Measurements from ENCODE around the gene TMEM97.

DNA sequence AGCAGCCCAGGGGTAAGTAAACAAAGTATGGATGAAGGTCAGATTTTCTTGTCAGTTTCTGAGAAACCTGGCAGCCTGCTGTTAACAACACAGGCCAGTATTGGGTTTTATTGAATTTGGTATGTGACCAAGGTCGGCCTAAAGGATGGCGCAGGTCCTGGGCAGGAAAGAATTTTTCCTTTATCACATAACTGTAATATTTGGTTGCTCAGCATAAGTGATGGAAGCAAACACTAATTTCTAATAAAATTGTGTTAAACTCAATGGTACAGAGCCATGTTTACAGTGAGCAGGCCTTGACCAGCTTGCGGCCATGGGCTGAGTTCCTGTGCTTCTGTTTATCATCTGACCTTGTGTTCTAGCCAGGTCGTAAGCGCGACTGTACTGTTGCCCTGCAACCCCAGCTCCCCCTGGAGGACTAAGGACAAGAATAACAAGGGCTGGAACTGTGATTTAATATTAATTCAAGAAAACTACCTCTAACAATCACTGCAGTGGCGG lies 27.8 kb downstream of the TMEM97 start:
- TF ChIP-seq POLR2AphosphoS5 (IDR thresholded peaks at IDR 0.05; ENCODE audit: low read depth) (no peak), EZH2 (IDR thresholded peaks at IDR 0.05; ENCODE audit: low read depth, unreplicated experiment) (no peak), EZH2phosphoT487 (IDR thresholded peaks at IDR 0.05; ENCODE audit: unreplicated experiment) (no peak)
- TF ChIP-seq, protein P1, sequence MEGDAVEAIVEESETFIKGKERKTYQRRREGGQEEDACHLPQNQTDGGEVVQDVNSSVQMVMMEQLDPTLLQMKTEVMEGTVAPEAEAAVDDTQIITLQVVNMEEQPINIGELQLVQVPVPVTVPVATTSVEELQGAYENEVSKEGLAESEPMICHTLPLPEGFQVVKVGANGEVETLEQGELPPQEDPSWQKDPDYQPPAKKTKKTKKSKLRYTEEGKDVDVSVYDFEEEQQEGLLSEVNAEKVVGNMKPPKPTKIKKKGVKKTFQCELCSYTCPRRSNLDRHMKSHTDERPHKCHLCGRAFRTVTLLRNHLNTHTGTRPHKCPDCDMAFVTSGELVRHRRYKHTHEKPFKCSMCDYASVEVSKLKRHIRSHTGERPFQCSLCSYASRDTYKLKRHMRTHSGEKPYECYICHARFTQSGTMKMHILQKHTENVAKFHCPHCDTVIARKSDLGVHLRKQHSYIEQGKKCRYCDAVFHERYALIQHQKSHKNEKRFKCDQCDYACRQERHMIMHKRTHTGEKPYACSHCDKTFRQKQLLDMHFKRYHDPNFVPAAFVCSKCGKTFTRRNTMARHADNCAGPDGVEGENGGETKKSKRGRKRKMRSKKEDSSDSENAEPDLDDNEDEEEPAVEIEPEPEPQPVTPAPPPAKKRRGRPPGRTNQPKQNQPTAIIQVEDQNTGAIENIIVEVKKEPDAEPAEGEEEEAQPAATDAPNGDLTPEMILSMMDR (conservative IDR thresholded peaks at IDR 0.05; ENCODE audit: low read depth in 2 of 2), result peak; percentile 43 to 56

Measured in GM23338 (cell line).